Myocyte (in vitro differentiated cells): ENCODE results near the gene GAS6. TPM values are rescaled to one million over a fixed set of nuclear protein-coding genes. Genes with fewer than 3 reads are reported as not detected.
"Not testable (repeated sequence)": the region's sequence is repeated elsewhere in the genome, so short reads cannot be mapped to it uniquely, and the experiment has no call there.

Experiments
- DNase-seq: peaks from one replicate; pipeline ENCODE4 v3.0.0-alpha.2; 2012; ENCODE audit warnings: low read depth
- total RNA-seq: library from RNA; depleted of rRNA; stranded (reverse); fragments of >200 nt; gene quantifications from 2 replicates; pipeline ENCODE4 v1.2.3, GENCODE V29; 2014

The GAS6 gene
- total RNA-seq, 1 donor from 2014 or later: 172 TPM

GRCh38 chr13:113874177-113874576 lies 10.3 kb upstream of the GAS6 start:
- no peak for DNase-seq

GRCh38 chr13:113869263-113869662 lies 5.4 kb upstream of the GAS6 start:
- DNase-seq: no peak

- DNase-seq: not testable (repeated sequence)
Measured at GRCh38 chr13:113867913-113868312, 4.0 kb upstream of the GAS6 start.

GRCh38 chr13:113865427-113865826 lies 1.6 kb upstream of the GAS6 start:
- DNase-seq: no peak

GRCh38 chr13:113864273-113864890 lies 506 bp upstream of the GAS6 start:
- peak; percentile 53 for DNase-seq

- DNase-seq: peak; percentile 50
Measured at GRCh38 chr13:113862931-113863523, 849 bp downstream of the GAS6 start.

GRCh38 chr13:113862191-113862930 lies 1.5 kb downstream of the GAS6 start:
- peak; percentile 40 for DNase-seq

GRCh38 chr13:113861433-113862030 lies 2.3 kb downstream of the GAS6 start:
- no peak for DNase-seq

- no peak for DNase-seq
Measured at GRCh38 chr13:113860665-113861432, 3.0 kb downstream of the GAS6 start.

- no peak for DNase-seq
Measured at GRCh38 chr13:113860051-113860664, 3.7 kb downstream of the GAS6 start.

- no peak for DNase-seq
Measured at GRCh38 chr13:113859311-113860050, 4.4 kb downstream of the GAS6 start.

- DNase-seq: no peak
Measured at GRCh38 chr13:113857531-113858195, 6.2 kb downstream of the GAS6 start.

- DNase-seq: peak; percentile 92
Measured at GRCh38 chr13:113856716-113857065, 7.2 kb downstream of the GAS6 start.

GRCh38 chr13:113855931-113856715 lies 7.8 kb downstream of the GAS6 start:
- no peak for DNase-seq

- peak; percentile 97 for DNase-seq
Measured at GRCh38 chr13:113855012-113855921, 8.6 kb downstream of the GAS6 start.

GRCh38 chr13:113854238-113855011 lies 9.5 kb downstream of the GAS6 start:
- peak; percentile 98 for DNase-seq
